Neural crest cell (in vitro differentiated cells): ENCODE results near the gene CDH13. TPM values are rescaled to one million over a fixed set of nuclear protein-coding genes. Genes with fewer than 3 reads are reported as not detected.

ENCODE experiments used
- DNase-seq: peaks from one replicate; pipeline ENCODE4 v3.0.0; 2021; ENCODE audit warnings: low read depth, mixed read lengths, low spot score
- H3K27ac Mint-ChIP-seq: one replicate; pipeline ENCODE4 v1.8.0; 2021; ENCODE audit warnings: mild to moderate bottlenecking, mixed read lengths; ENCODE audit not compliant: unreplicated experiment
- H3K27me3 Mint-ChIP-seq: 2 replicates; pipeline ENCODE4 v1.8.0; 2021; ENCODE audit warnings: low read depth, mild to moderate bottlenecking, mixed read lengths
- H3K36me3 Mint-ChIP-seq: 2 replicates; pipeline ENCODE4 v1.8.0; 2021; ENCODE audit warnings: low read depth, mild to moderate bottlenecking, mixed read lengths
- H3K4me1 Mint-ChIP-seq: 2 replicates; pipeline ENCODE4 v1.8.0; 2021; ENCODE audit warnings: mixed read lengths
- H3K4me3 Mint-ChIP-seq: one replicate; pipeline ENCODE4 v1.8.0; 2021; ENCODE audit warnings: mild to moderate bottlenecking, mixed read lengths
- H3K9me3 Mint-ChIP-seq: 2 replicates; pipeline ENCODE4 v1.8.0; 2021; ENCODE audit warnings: mixed read lengths
- total RNA-seq: library from RNA; stranded (reverse); gene quantifications from 2 replicates; pipeline ENCODE4 v1.2.1, GENCODE V29; 2021
- TF ChIP-seq, protein P1 (sequence below): fragments of 200-600 bp; sonication (generic); conservative IDR thresholded peaks from 2 replicates; pipeline ENCODE4 v1.5.0; 2021; ENCODE audit warnings: antibody characterized with exemption, mild to moderate bottlenecking

CDH13 gene
- total RNA-seq, 1 donor from 2014 or later, result 1.1 TPM

DNA sequence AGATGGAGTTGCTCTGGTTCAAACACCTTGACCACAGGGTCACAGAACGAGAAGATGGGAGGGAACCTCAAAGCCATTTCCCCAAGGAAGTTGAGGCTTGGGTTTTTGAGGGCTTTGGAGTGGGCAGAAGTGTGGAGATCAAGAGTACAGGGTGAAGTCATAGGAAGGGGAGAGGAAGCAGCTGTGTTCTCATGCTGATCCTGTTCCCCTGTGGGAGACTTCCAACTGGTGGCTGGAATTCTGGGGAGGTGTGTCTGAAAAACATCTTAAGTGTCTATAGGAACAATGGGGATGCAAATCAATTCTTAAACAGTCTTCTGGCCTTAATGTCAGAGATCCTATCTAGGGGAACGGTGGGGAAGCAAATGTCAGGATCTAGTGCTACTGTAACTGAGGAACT lies 1142.2 kb downstream of the CDH13 start:
- Mint-ChIP-seq H3K27ac (no peak overlapping the region), H3K36me3 (no peaks in the 10 kb centered on the region), H3K4me3 (no peak overlapping the region), H3K4me1 (peaks cover 16% of the 10 kb centered on the region), H3K9me3 (peaks cover 4% of the 10 kb centered on the region), H3K27me3 (peaks cover 4% of the 10 kb centered on the region)
- DNase-seq, result no peak
- TF ChIP-seq, protein P1, sequence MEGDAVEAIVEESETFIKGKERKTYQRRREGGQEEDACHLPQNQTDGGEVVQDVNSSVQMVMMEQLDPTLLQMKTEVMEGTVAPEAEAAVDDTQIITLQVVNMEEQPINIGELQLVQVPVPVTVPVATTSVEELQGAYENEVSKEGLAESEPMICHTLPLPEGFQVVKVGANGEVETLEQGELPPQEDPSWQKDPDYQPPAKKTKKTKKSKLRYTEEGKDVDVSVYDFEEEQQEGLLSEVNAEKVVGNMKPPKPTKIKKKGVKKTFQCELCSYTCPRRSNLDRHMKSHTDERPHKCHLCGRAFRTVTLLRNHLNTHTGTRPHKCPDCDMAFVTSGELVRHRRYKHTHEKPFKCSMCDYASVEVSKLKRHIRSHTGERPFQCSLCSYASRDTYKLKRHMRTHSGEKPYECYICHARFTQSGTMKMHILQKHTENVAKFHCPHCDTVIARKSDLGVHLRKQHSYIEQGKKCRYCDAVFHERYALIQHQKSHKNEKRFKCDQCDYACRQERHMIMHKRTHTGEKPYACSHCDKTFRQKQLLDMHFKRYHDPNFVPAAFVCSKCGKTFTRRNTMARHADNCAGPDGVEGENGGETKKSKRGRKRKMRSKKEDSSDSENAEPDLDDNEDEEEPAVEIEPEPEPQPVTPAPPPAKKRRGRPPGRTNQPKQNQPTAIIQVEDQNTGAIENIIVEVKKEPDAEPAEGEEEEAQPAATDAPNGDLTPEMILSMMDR, result no peak

DNA sequence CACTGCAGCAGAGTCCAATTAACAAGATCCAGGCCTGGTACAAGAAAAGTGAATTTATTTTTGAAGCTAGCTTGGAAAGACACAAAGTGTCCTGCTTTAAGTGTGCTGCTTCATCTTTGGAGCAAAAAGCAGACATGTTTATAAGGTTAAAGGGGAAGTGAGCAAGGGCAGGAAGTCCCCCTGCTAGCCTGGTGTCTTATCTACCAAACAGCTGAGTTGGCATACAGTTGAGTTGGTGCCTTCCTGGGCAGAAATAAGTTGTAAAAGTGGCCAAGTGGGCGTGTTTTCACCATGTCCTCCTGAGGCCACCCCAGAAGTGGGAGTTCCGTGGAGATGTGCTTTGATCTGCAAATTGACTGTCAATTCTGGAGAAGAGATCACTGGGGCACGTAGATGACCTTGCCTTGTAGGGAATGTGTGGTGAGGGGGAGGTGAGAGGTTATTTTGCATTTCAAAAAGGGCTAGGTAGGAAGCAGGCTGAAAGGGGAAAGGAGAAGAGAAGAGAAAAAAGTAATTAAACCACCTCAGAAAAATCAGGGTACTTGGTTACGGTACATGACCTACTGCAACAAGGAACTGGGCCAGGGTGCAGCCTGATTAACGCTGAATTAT lies 1142.7 kb downstream of the CDH13 start:
- H3K27ac Mint-ChIP-seq, result no peak overlapping the region
- TF ChIP-seq, protein P1, result no peak
- peaks cover 4% of the 10 kb centered on the region for H3K9me3 Mint-ChIP-seq
- no peak overlapping the region for H3K4me3 Mint-ChIP-seq
- H3K4me1 Mint-ChIP-seq, result peaks cover 16% of the 10 kb centered on the region
- H3K27me3 Mint-ChIP-seq, result peaks cover 4% of the 10 kb centered on the region
- no peaks in the 10 kb centered on the region for H3K36me3 Mint-ChIP-seq
- no peak for DNase-seq

DNA sequence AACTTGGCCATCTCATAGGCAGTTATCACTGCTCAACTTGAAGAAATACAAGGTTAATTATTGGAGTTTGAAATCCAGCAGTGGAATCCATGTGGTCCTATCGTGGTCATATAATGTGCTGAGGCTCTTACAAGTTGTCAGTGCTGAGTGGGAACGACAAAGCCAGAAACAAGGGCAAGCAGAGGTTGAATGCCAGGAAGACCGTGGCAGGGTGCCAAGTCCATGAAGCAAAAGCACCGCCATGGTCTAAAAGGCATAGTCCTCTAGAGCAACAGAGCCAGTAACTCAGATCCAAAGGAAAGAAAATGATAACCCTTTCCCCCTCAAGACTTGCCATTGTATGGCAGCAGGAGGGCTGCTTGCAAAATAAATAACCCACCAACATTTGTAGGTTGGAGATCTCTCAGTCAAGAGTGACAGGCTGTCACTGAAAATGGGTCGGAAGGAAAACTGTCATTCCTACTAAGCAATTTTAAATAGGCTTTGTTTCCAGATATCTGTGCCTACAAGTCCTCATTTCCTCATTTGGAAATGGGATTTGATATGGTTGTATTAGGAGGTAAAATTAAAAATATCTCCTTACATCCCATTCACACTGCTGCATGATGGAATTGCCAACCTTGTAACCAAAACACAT lies 1144.7 kb downstream of the CDH13 start:
- TF ChIP-seq, protein P1, result no peak
- H3K4me3 Mint-ChIP-seq, result no peak overlapping the region
- peaks cover 12% of the 10 kb centered on the region for H3K4me1 Mint-ChIP-seq
- DNase-seq, result no peak
- no peaks in the 10 kb centered on the region for H3K36me3 Mint-ChIP-seq
- peaks cover 4% of the 10 kb centered on the region for H3K9me3 Mint-ChIP-seq
- H3K27me3 Mint-ChIP-seq, result no peaks in the 10 kb centered on the region
- H3K27ac Mint-ChIP-seq, result no peak overlapping the region

- DNase-seq, result no peak
- Mint-ChIP-seq H3K27me3 (no peaks in the 10 kb centered on the region), H3K4me1 (peaks cover 19% of the 10 kb centered on the region), H3K36me3 (no peaks in the 10 kb centered on the region), H3K9me3 (peaks cover 4% of the 10 kb centered on the region), H3K4me3 (no peak overlapping the region), H3K27ac (no peak overlapping the region)
- TF ChIP-seq, protein P1, result no peak
Observed at GRCh38 chr16:83772806-83773205, 1146.0 kb downstream of the CDH13 start.

GRCh38 chr16:83774066-83774465 lies 1147.3 kb downstream of the CDH13 start:
- Mint-ChIP-seq H3K36me3 (no peaks in the 10 kb centered on the region), H3K27me3 (no peaks in the 10 kb centered on the region), H3K27ac (no peak overlapping the region), H3K4me3 (no peak overlapping the region), H3K4me1 (peaks cover 19% of the 10 kb centered on the region), H3K9me3 (peaks cover 4% of the 10 kb centered on the region)
- TF ChIP-seq, protein P1, result no peak
- DNase-seq, result no peak
